ENCODE results near the gene CRYGS. TPM values are rescaled to one million over a fixed set of nuclear protein-coding genes. Genes with fewer than 3 reads are reported as not detected.

Gene CRYGS
- total and polyA plus RNA-seq, 9 of the 15 experiments (the other 6 are each of a cell fraction or from before 2014, with no cell fraction given), result 1.5 to 3.8 (median 2.0) TPM

DNA sequence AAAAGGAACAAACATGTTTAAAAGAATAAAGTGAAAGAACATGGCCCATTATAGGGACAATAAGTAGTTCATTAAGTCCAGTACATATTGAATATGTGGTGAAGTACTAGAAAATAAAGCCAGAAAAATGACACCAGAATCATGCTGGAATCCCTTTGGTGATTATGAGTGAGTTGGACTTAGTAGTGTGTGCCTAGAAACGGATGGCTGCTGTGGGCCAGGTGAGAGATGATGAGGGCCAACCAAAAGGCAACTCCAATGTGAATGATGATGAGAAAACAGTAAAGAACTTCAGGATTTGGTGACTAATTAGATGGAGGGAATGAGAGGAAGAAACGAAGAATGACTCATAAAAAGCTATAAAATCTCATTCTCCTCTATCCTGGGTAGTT lies 3.3 kb downstream of the CRYGS start (continued):
- TF ChIP-seq, protein P1, sequence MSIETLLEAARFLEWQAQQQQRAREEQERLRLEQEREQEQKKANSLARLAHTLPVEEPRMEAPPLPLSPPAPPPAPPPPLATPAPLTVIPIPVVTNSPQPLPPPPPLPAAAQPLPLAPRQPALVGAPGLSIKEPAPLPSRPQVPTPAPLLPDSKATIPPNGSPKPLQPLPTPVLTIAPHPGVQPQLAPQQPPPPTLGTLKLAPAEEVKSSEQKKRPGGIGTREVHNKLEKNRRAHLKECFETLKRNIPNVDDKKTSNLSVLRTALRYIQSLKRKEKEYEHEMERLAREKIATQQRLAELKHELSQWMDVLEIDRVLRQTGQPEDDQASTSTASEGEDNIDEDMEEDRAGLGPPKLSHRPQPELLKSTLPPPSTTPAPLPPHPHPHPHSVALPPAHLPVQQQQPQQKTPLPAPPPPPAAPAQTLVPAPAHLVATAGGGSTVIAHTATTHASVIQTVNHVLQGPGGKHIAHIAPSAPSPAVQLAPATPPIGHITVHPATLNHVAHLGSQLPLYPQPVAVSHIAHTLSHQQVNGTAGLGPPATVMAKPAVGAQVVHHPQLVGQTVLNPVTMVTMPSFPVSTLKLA (conservative IDR thresholded peaks at IDR 0.05), result 0 out of 4 replicates have a peak, but pooled peaks of 1 of the 2 experiments have one; percentile 14

DNA sequence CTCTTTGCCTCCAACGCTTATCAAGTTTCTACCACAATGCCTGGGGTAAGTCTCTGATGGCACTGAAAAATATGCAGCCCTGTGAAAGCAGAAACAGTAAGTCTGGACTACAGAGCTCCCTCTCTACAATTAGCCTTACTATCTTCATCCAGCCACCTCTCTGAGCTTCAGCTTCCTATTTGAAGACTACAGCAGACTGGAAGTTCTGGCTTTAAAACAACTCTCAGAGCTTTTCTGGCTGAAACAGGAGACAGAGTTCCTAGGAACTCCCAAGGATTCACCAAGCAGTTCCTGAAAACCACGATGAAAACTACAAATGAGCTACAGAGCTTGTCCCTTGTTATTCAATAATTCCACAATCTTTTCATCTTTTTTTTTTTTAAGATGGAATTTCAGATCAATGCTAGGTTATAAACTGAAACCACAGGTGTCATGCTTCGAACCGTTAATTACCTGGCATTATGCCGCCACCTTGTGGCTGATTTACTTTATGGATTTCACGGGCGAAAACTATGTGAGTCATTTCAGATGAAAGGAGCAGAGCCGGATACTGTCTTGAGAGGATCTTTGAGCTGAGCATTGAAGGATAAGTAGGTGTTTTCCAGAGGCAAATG lies 3.9 kb downstream of the CRYGS start:
- in situ Hi-C loops (cut with MboI), result loop anchor here (5.0 kb wide), 2 partner anchors 283 to 558 kb away; no protein-coding TSS in a partner anchor
- H3K4me3 ChIP-seq, result no peak overlapping the region
- peaks cover 0 to 7% of the 10 kb centered on the region in 2 experiments; a peak in 1 of 5 replicates for H3K4me1 ChIP-seq (replicated peaks in 1 of 2; ENCODE audit: control insufficient read depth in 2 of 2, insufficient read depth in 2 of 2, low read length in 2 of 2)
- H3K36me3 ChIP-seq (ENCODE audit: control insufficient read depth, insufficient read depth, low read length), result peaks cover 12% of the 10 kb centered on the region; the same call in 2 of the 3 replicates
- H3K79me2 ChIP-seq (ENCODE audit: control insufficient read depth, insufficient read depth, low read length), result no peaks in the 10 kb centered on the region
- ATAC-seq (peak; percentile 94), FAIRE-seq (peak; percentile 93), DNase-seq (ENCODE audit: extremely low read depth in 1 of 4, low spot score in 3 of 4) (peak; percentile 58 to 82 (median 63))
- 0 out of 4 replicates have a peak overlapping the region, but pooled peaks of 1 of the 2 experiments have one; percentile 11 for H3K9ac ChIP-seq (ENCODE audit: insufficient read depth in 1 of 2, low read depth in 2 of 2, low read length in 2 of 2)
- H3K27ac ChIP-seq (ENCODE audit: extremely low read depth, low read depth, low read length), result no peak overlapping the region
- H3K4me2 ChIP-seq (ENCODE audit: insufficient read depth, low read length), result 0 out of 2 replicates have a peak overlapping the region, but pooled peaks have one; percentile 9
- H2AFZ ChIP-seq (ENCODE audit: low read depth, low read length), result 0 out of 2 replicates have a peak overlapping the region, but pooled peaks have one; percentile 5
- H4K20me1 ChIP-seq (replicated peaks; ENCODE audit: control insufficient read depth, insufficient read depth, low read length), result no peaks in the 10 kb centered on the region
- intact Hi-C loops (cut with micrococcal nuclease), result loop anchor here (2.0 to 10.0 kb wide), 3 partner anchors 74 to 558 kb away; partner anchors contain the start of gene AHSG
- ChIA-PET CTCF (ENCODE audit: low intra/inter-chr PET ratio) (interaction anchor here (0.5 to 2.1 kb wide), 14 partner anchors 56 to 1134 kb away, joined by 3 to 14 read pairs (median 4); no protein-coding TSS in a partner anchor), POLR2A (interaction anchor here (0.6 to 1.5 kb wide), 2 partner anchors 9 to 17 kb away, joined by 3 read pairs; no protein-coding TSS in a partner anchor)
- no TSS peak for BruUV-seq (replicated peaks)
- H3K9me1 ChIP-seq (ENCODE audit: control insufficient read depth, insufficient read depth, low read length), result no peaks in the 10 kb centered on the region
- 2% methylated on average over 8 of the region's 8 CpGs for WGBS (ENCODE audit: insufficient coverage, low coverage, missing lambda C conversion rate)
- H3K27me3 ChIP-seq (ENCODE audit: control insufficient read depth in 2 of 2, insufficient read depth in 2 of 2, low read length in 2 of 2), result no peaks in the 10 kb centered on the region
- H3K9me3 ChIP-seq (replicated peaks; ENCODE audit: control insufficient read depth, insufficient read depth, low read depth, low read length), result no peaks in the 10 kb centered on the region
- no peak for TF ChIP-seq CHD4 (IDR thresholded peaks at IDR 0.05; ENCODE audit: insufficient read depth, insufficient replicate concordance, low read depth, low read length, poor library complexity, severe bottlenecking)
- TF ChIP-seq TAF7 (tag; IDR thresholded peaks at IDR 0.05), result no peak
- TF ChIP-seq, protein P2, sequence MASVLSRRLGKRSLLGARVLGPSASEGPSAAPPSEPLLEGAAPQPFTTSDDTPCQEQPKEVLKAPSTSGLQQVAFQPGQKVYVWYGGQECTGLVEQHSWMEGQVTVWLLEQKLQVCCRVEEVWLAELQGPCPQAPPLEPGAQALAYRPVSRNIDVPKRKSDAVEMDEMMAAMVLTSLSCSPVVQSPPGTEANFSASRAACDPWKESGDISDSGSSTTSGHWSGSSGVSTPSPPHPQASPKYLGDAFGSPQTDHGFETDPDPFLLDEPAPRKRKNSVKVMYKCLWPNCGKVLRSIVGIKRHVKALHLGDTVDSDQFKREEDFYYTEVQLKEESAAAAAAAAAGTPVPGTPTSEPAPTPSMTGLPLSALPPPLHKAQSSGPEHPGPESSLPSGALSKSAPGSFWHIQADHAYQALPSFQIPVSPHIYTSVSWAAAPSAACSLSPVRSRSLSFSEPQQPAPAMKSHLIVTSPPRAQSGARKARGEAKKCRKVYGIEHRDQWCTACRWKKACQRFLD (CRISPR knock-in tag; IDR thresholded peaks at IDR 0.05), result no peak
- TF ChIP-seq, protein P1 (conservative IDR thresholded peaks at IDR 0.05), result 0 out of 4 replicates have a peak, but pooled peaks of 1 of the 2 experiments have one; percentile 18
- peak; percentile 69; the same call in 1 of the 2 replicates for TF ChIP-seq LCOR (CRISPR knock-in tag; IDR thresholded peaks at IDR 0.05)
- TF ChIP-seq STAT5A (IDR thresholded peaks at IDR 0.05; ENCODE audit: borderline replicate concordance, low read length), result no peak
- no peak for TF ChIP-seq SMARCC2 (IDR thresholded peaks at IDR 0.05; ENCODE audit: low read depth)
- TF ChIP-seq NR2C1 (IDR thresholded peaks at IDR 0.05), result no peak
- TF ChIP-seq NR2C1 (tag; IDR thresholded peaks at IDR 0.05), result no peak
- peak; percentile 59; the same call in 1 of the 2 replicates for TF ChIP-seq STAG1 (CRISPR knock-in tag; IDR thresholded peaks at IDR 0.05; ENCODE audit: borderline replicate concordance)
- TF ChIP-seq, protein P3, sequence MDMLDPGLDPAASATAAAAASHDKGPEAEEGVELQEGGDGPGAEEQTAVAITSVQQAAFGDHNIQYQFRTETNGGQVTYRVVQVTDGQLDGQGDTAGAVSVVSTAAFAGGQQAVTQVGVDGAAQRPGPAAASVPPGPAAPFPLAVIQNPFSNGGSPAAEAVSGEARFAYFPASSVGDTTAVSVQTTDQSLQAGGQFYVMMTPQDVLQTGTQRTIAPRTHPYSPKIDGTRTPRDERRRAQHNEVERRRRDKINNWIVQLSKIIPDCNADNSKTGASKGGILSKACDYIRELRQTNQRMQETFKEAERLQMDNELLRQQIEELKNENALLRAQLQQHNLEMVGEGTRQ (CRISPR knock-in tag; IDR thresholded peaks at IDR 0.05), result no peak
- no peak for TF ChIP-seq BRF1 (IDR thresholded peaks at IDR 0.05; ENCODE audit: borderline replicate concordance, extremely low read depth, insufficient read length)
- TF ChIP-seq KLF1 (tag; IDR thresholded peaks at IDR 0.05), result no peak
